ENCODE results near the gene C18orf63.

Gene C18orf63

GRCh38 chr18:74395006-74395405 lies 79.4 kb downstream of the C18orf63 start:
- POLR2A ChIA-PET (ENCODE audit: low non-redundant PET), result no interaction called here
- no peak for DNase-seq (ENCODE audit: low spot score)
- H3K27ac ChIP-seq, result no peak overlapping the region
- no peak for TF ChIP-seq CTCF (conservative IDR thresholded peaks at IDR 0.05; ENCODE audit: low read depth)
- CTCF ChIA-PET, result no interaction called here

DNA sequence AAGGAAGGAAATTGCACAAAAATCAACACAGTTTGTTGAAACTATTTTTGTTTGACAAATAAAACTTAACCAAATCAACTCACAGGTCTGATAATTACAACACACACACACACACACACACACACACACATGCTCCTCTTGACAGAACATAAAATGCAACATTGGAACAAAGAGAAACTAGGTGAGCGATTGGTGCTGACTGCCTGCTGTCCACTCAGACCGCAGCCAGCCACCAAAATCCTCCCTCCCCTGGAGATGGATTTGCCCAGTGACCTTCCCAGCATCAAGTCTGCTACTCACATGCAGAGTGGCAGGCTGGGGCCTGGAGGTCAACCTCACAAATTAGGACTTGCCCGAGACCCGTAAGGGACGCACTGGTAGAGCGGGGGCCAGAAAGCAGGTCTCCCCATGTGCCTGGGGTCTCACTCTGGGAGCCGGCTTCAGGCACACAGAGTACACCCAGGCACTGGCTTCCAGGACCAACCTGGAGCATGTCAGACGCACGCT lies 80.1 kb downstream of the C18orf63 start:
- H3K27ac ChIP-seq, result no peak overlapping the region
- POLR2A ChIA-PET (ENCODE audit: low non-redundant PET), result no interaction called here
- CTCF ChIA-PET, result no interaction called here
- no peak for DNase-seq (ENCODE audit: low spot score)
- no peak for TF ChIP-seq CTCF (conservative IDR thresholded peaks at IDR 0.05; ENCODE audit: low read depth)

DNA sequence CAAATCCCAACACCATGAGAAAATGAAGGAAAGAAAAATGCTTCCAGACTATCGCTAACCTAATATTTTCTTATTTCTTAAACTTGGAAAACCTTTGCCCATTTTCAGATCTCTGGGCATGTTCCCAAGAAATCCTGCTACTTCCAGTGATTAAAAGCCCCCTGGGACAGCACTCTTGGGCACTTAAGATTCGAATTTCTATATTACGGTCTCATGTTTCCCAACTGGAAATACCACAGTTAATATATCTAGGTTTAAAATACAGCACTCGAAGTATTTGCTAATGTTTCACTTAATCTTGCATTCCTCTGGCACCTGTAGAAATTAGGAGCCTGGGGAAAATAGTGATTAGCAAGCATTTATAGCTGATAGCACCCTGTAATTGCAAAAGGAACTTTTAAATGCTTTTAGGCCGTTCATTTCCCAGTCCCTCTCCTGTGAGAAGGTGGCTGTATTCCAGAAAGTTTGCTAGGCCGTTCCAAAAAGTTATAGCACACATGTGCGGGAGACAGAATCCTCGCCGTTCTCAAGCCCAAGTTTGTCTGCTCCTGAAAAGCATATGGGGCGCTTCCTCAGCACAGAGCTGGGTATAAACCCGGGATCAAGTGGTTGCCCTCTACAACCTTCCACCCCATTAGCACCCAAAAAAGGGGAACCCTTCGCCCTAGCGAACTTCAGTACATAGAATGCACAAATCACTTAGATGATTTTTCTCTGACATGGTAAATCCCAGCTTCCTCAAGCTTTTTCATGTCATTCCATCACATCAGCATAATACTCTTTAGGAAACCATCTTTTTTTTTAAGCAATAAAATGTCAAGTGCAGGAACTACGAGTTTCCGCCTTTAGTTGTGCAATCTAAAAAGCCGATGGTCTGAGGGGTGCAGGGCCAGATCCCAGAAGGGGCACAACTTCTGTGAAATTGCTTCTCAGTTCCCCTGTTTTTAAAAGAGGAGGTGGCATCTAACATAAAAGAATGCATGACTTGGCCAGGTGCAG lies 80.8 kb downstream of the C18orf63 start:
- DNase-seq (ENCODE audit: low spot score), result no peak
- POLR2A ChIA-PET (ENCODE audit: low non-redundant PET), result no interaction called here
- H3K27ac ChIP-seq, result no peak overlapping the region
- no peak for TF ChIP-seq CTCF (conservative IDR thresholded peaks at IDR 0.05; ENCODE audit: low read depth)
- CTCF ChIA-PET, result interaction anchor here (0.7 kb wide), 1 partner anchor 8 kb away, joined by 3 read pairs; no protein-coding TSS in a partner anchor

GRCh38 chr18:74397572-74397971 lies 81.9 kb downstream of the C18orf63 start:
- TF ChIP-seq CTCF (conservative IDR thresholded peaks at IDR 0.05; ENCODE audit: low read depth), result no peak
- DNase-seq (ENCODE audit: low spot score), result peak; percentile 5
- no peak overlapping the region for H3K27ac ChIP-seq
- POLR2A ChIA-PET (ENCODE audit: low non-redundant PET), result no interaction called here
- CTCF ChIA-PET, result interaction anchor here (0.7 kb wide), 1 partner anchor 9 kb away, joined by 3 read pairs; no protein-coding TSS in a partner anchor

- TF ChIP-seq CTCF (conservative IDR thresholded peaks at IDR 0.05; ENCODE audit: low read depth), result no peak
Measured at GRCh38 chr18:74399091-74399887, 83.7 kb downstream of the C18orf63 start.

GRCh38 chr18:74400813-74401212 lies 85.2 kb downstream of the C18orf63 start:
- no peak for TF ChIP-seq CTCF (conservative IDR thresholded peaks at IDR 0.05; ENCODE audit: low read depth)
- CTCF ChIA-PET, result no interaction called here

More at GRCh38 chr18:74399091-74399887, 83.7 kb downstream of the C18orf63 start:
- no peak for DNase-seq (ENCODE audit: low spot score)
- ChIA-PET CTCF (no interaction called here), POLR2A (ENCODE audit: low non-redundant PET) (no interaction called here)
- no peak overlapping the region for H3K27ac ChIP-seq

More at GRCh38 chr18:74400813-74401212, 85.2 kb downstream of the C18orf63 start:
- POLR2A ChIA-PET (ENCODE audit: low non-redundant PET), result no interaction called here
- DNase-seq (ENCODE audit: low spot score), result no peak
- H3K27ac ChIP-seq, result no peak overlapping the region

Measured in RWPE1 (cell line).